ENCODE results near the gene JARID2. TPM values are rescaled to one million over a fixed set of nuclear protein-coding genes. Genes with fewer than 3 reads are reported as not detected.

JARID2 gene
- total and polyA plus RNA-seq, 9 of the 15 experiments (the other 6 are each of a cell fraction or from before 2014, with no cell fraction given), result 5.0 to 29.0 (median 15.6) TPM

- TF ChIP-seq TSHZ1 (CRISPR knock-in tag; IDR thresholded peaks at IDR 0.05) (no peak), ZNF518B (CRISPR knock-in tag; IDR thresholded peaks at IDR 0.05) (no peak), ZNF24 (IDR thresholded peaks at IDR 0.05) (no peak), MEIS2 (IDR thresholded peaks at IDR 0.05; ENCODE audit: partially characterized antibody) (no peak), PTRF (tag; IDR thresholded peaks at IDR 0.05) (no peak), ATF1 (CRISPR knock-in tag; IDR thresholded peaks at IDR 0.05) (peak; percentile 95), ATF1 (tag; IDR thresholded peaks at IDR 0.05) (peak; percentile 96), XRCC5 (IDR thresholded peaks at IDR 0.05; ENCODE audit: low read depth, low read length) (no peak), TBP (optimal IDR thresholded peaks at IDR 0.05; ENCODE audit: low read depth, low read length) (peak; percentile 60), ZNF395 (CRISPR knock-in tag; IDR thresholded peaks at IDR 0.05) (peak; percentile 86), ZBTB12 (CRISPR knock-in tag; IDR thresholded peaks at IDR 0.05) (peak; percentile 94), CBX8 (IDR thresholded peaks at IDR 0.05; ENCODE audit: borderline replicate concordance, extremely low read depth, low read depth, low read length, poor library complexity, severe bottlenecking) (no peak), CTCF (IDR thresholded peaks at IDR 0.05 in 2 of 3, conservative IDR thresholded peaks at IDR 0.05 in 1 of 3; ENCODE audit: insufficient read depth in 2 of 3, low read depth in 1 of 3, low read length in 3 of 3) (peak in 2 of 3 experiments; percentile 18 to 20; a peak in 2 of 6 replicates), KAT7 (CRISPR knock-in tag; IDR thresholded peaks at IDR 0.05; ENCODE audit: borderline replicate concordance) (peak; percentile 68; the same call in 1 of the 2 replicates)
These were observed 2.8 kb downstream of the JARID2 start (continued) for GRCh38 chr6:15248451-15249370.

Data from K562 (cell line).